HepG2 (cell line): ENCODE data around the gene ZNF597. TPM values are rescaled to one million over a fixed set of nuclear protein-coding genes. Genes with fewer than 3 reads are reported as not detected.

Source experiments
- ATAC-seq: fragments of 200-7000 bp; cut with Tn5 transposase; 3 replicates; pipeline ENCODE4 v1.9.1; 2020; ENCODE audit warnings: mild to moderate bottlenecking, moderate library complexity
- BruUV-seq: library from RNA; stranded (reverse); fragments of 400-500 nt; replicated peaks from 2 replicates; lab custom pipeline; 2021; lab: Mats Ljungman, UMichigan
- CTCF ChIA-PET: fragments of 300-600 bp; formaldehyde crosslinking; extraction: SDS; loops from one replicate; lab custom pipeline; 2021; ENCODE audit warnings: low total read pairs, inconsistent platforms, low intra/inter-chr PET ratio; lab: Yijun Ruan, JAX
- POLR2A ChIA-PET: fragments of 350-600 bp; sonication (Branson Sonifier 250); formaldehyde crosslinking; loops from one replicate; lab custom pipeline; 2020; ENCODE audit warnings: antibody characterized with exemption, inconsistent platforms; lab: Yijun Ruan, JAX
- DNase-seq: peaks from one replicate; pipeline ENCODE4 v3.0.0-alpha.2; 2015; ENCODE audit warnings: low spot score
- FAIRE-seq: peaks from 3 replicates; lab custom pipeline; 2011; peaks lifted over from hg19 to GRCh38; lab: Jason Lieb, UNC
- H2AFZ ChIP-seq: one replicate; pipeline ENCODE4 v1.6.1; 2011; ENCODE audit warnings: low read length, inconsistent platforms
- H3K27ac ChIP-seq: fragments of 300-600 bp; 3 replicates; pipeline ENCODE4 v1.8.0; 2011; ENCODE audit warnings: mixed run types, mild to moderate bottlenecking, mixed read lengths, low read length, inconsistent platforms; ENCODE audit not compliant: insufficient read depth; ENCODE audit errors: extremely low read length
- H3K27me3 ChIP-seq, 2 experiments: fragments of 200-600 bp in 1 of 2; 2 replicates in 1 of 2; 3 replicates in 1 of 2; pipeline versions ENCODE4 v1.6.0 to v1.8.0; 2011; ENCODE audit warnings: low read length in 2 of 2, mild to moderate bottlenecking in 2 of 2, moderate library complexity in 2 of 2, inconsistent platforms in 1 of 2; ENCODE audit not compliant: insufficient read depth in 2 of 2, control insufficient read depth in 1 of 2
- H3K36me3 ChIP-seq, 2 experiments: fragments of 200-600 bp in 1 of 2; replicated peaks in 1 of 2; 2 replicates in 1 of 2; 3 replicates in 1 of 2; pipeline versions ENCODE4 v1.5.1 to v1.8.0; 2011; ENCODE audit warnings: low read length in 2 of 2, inconsistent platforms in 1 of 2; ENCODE audit not compliant: insufficient read depth in 2 of 2, control insufficient read depth in 1 of 2
- H3K4me1 ChIP-seq: 2 replicates; pipeline ENCODE4 v1.5.1; 2012; ENCODE audit warnings: low read length, inconsistent platforms; ENCODE audit not compliant: insufficient read depth
- H3K4me2 ChIP-seq: 2 replicates; pipeline ENCODE4 v1.6.0; 2011; ENCODE audit warnings: low read depth, low read length, inconsistent platforms
- H3K4me3 ChIP-seq, 3 experiments: fragments of 200-600 bp in 1 of 3; sonication (generic), shearing (Covaris generic) in 1 of 3; replicated peaks in 1 of 3; 2 replicates each; pipeline ENCODE4 v1.5.1; 2011 to 2016; ENCODE audit warnings: low read length in 3 of 3, inconsistent platforms in 2 of 3, low read depth in 2 of 3, mild to moderate bottlenecking in 2 of 3, control low read depth in 1 of 3, mixed read lengths in 1 of 3; ENCODE audit not compliant: insufficient read depth in 1 of 3
- H3K79me2 ChIP-seq: one replicate; pipeline ENCODE4 v1.6.1; 2011; ENCODE audit warnings: low read length, inconsistent platforms; ENCODE audit not compliant: insufficient read depth
- H3K9ac ChIP-seq: 2 replicates; pipeline ENCODE4 v1.6.0; 2011; ENCODE audit warnings: mild to moderate bottlenecking, low read depth, low read length, inconsistent platforms; ENCODE audit not compliant: insufficient read depth
- H3K9me3 ChIP-seq: 2 replicates; pipeline ENCODE4 v1.5.1; 2012; ENCODE audit warnings: mild to moderate bottlenecking, low read length
- H4K20me1 ChIP-seq: 2 replicates; pipeline ENCODE4 v1.6.0; 2011; ENCODE audit warnings: inconsistent platforms, mild to moderate bottlenecking, low read length, moderate library complexity; ENCODE audit not compliant: insufficient read depth
- ARNTL ChIP-seq: sonication (generic); formaldehyde crosslinking; IDR thresholded peaks from 2 replicates; pipeline ENCODE4 v1.4.0; 2020; ENCODE audit warnings: mild to moderate bottlenecking, missing genetic modification reagents
- CEBPZ ChIP-seq: IDR thresholded peaks from 2 replicates; pipeline ENCODE4 v1.6.1; 2012; ENCODE audit warnings: low read length, improper control_type of control experiment
- PREB ChIP-seq: sonication (generic); formaldehyde crosslinking; IDR thresholded peaks from 2 replicates; pipeline ENCODE4 v1.4.0; 2020; ENCODE audit warnings: missing genetic modification reagents
- REXO4 ChIP-seq: sonication (generic); formaldehyde crosslinking; IDR thresholded peaks from 2 replicates; pipeline ENCODE4 v1.8.0; 2022; ENCODE audit warnings: missing genetic modification reagents, mild to moderate bottlenecking, borderline replicate concordance
- TBX3 ChIP-seq: fragments of 450-650 bp; IDR thresholded peaks from 2 replicates; pipeline ENCODE4 v1.6.1; 2017; ENCODE audit warnings: antibody characterized with exemption, mild to moderate bottlenecking, inconsistent platforms, borderline replicate concordance
- TP53 ChIP-seq: sonication (generic); formaldehyde crosslinking; conservative IDR thresholded peaks from 2 replicates; pipeline ENCODE4 v1.4.0; 2020; ENCODE audit warnings: missing genetic modification reagents
- ZHX2 ChIP-seq, 2 experiments: sonication (generic) in 1 of 2; formaldehyde crosslinking in 1 of 2; IDR thresholded peaks; 2 replicates each; pipeline versions ENCODE4 v1.6.1 to v1.9.0; 2014 to 2022; ENCODE audit warnings: antibody characterized with exemption in 1 of 2, borderline replicate concordance in 1 of 2, inconsistent platforms in 1 of 2, low read depth in 1 of 2, missing genetic modification reagents in 1 of 2
- ZNF24 ChIP-seq: fragments of 450-650 bp; IDR thresholded peaks from 2 replicates; pipeline ENCODE4 v1.6.1; 2017; ENCODE audit warnings: antibody characterized with exemption, mild to moderate bottlenecking
- ZNF556 ChIP-seq: sonication (generic); formaldehyde crosslinking; IDR thresholded peaks from 2 replicates; pipeline ENCODE4 v1.4.0; 2020; ENCODE audit warnings: mild to moderate bottlenecking, missing genetic modification reagents, borderline replicate concordance
- ZNF724P ChIP-seq: sonication (generic); formaldehyde crosslinking; IDR thresholded peaks from 2 replicates; pipeline ENCODE4 v1.8.0; 2022; ENCODE audit warnings: missing genetic modification reagents, borderline replicate concordance
- ZNF766 ChIP-seq: sonication (generic); formaldehyde crosslinking; IDR thresholded peaks from 2 replicates; pipeline ENCODE4 v1.5.0; 2020; ENCODE audit warnings: missing genetic modification reagents, borderline replicate concordance
- ZNF790 ChIP-seq: sonication (generic); formaldehyde crosslinking; IDR thresholded peaks from 2 replicates; pipeline ENCODE4 v1.8.0; 2022; ENCODE audit warnings: missing genetic modification reagents, mild to moderate bottlenecking, borderline replicate concordance
- ZNF792 ChIP-seq: IDR thresholded peaks from 2 replicates; pipeline ENCODE4 v1.6.1; 2016
- ZSCAN21 ChIP-seq: sonication (generic); formaldehyde crosslinking; IDR thresholded peaks from 2 replicates; pipeline ENCODE4 v1.8.0; 2022; ENCODE audit warnings: mild to moderate bottlenecking, missing genetic modification reagents, moderate library complexity, borderline replicate concordance
- WGBS: methylation state at CpG from one replicate; pipeline ENCODE4 v1.1.6; 2017; ENCODE audit warnings: low lambda C conversion rate; 5-methylcytosine and 5-hydroxymethylcytosine counted together
- in situ Hi-C: cut with HindIII; loops from 2 replicates; pipeline ENCODE4 v1.10.0; 2017; ENCODE audit warnings: low pct_unique_long_range_greater_than_20kb; ENCODE audit not compliant: extremely low pct_ligation_motif_present
- intact Hi-C: fragments of 100-400 bp; cut with micrococcal nuclease; formaldehyde crosslinking; loops from one replicate; pipeline ENCODE4 v1.10.0; 2022; ENCODE audit not compliant: unreplicated experiment
- polyA plus RNA-seq, 8 experiments: library from polyadenylated mRNA; depleted of rRNA in 3 of 8; stranded (reverse) in 7 of 8; unstranded in 1 of 8; fragments of >200 nt; fragmentation: Illumina TruSeq in 4 of 8; extraction: Trizol in 4 of 8; gene quantifications; 2 replicates each; pipeline versions ENCODE4 v1.2.1 to v1.2.3, GENCODE V29; 2011 to 2016; ENCODE audit warnings: low read depth in 4 of 8, missing spikeins in 1 of 8, mixed read lengths in 1 of 8; ENCODE audit not compliant: insufficient read depth in 1 of 8
- total RNA-seq, 5 experiments: library from RNA; depleted of rRNA; stranded (reverse); fragments of >200 nt; fragmentation: Illumina TruSeq; extraction: Trizol; gene quantifications; 2 replicates each; pipeline ENCODE4 v1.2.3, GENCODE V29; 2016; ENCODE audit warnings: low read depth in 1 of 5

ZNF597 gene
- total and polyA plus RNA-seq, 2 of the 13 experiments (the other 11 are each of a cell fraction or from before 2014, with no cell fraction given), result 1.3 to 2.4 TPM

- H3K4me3 ChIP-seq, result no peak overlapping the region
- no peak overlapping the region for H3K4me2 ChIP-seq
- no peaks in the 10 kb centered on the region for H3K9me3 ChIP-seq
- FAIRE-seq (no peak), ATAC-seq (no peak), DNase-seq (no peak)
- H3K27me3 ChIP-seq, result no peaks in the 10 kb centered on the region
- CTCF ChIA-PET, result no interaction called here
- intact Hi-C loops (no loop called here), in situ Hi-C loops (no loop called here)
- no peak overlapping the region for H2AFZ ChIP-seq
- 92% methylated on average over 8 of the region's 9 CpGs for WGBS
- H3K9ac ChIP-seq, result no peak overlapping the region
- H3K36me3 ChIP-seq, result peaks cover 10 to 42% of the 10 kb centered on the region in 2 experiments
- H3K79me2 ChIP-seq, result peaks cover under 1% of the 10 kb centered on the region
- BruUV-seq, result no TSS peak
- no peak for TF ChIP-seq ZNF556 (CRISPR knock-in tag)
- no peak for TF ChIP-seq ZNF790 (CRISPR knock-in tag)
- TF ChIP-seq ZNF766 (CRISPR knock-in tag), result no peak
- TF ChIP-seq ZSCAN21, result no peak
- TF ChIP-seq CEBPZ, result no peak
- TF ChIP-seq REXO4 (CRISPR knock-in tag), result no peak
- no peak for TF ChIP-seq ZNF792
- no peak for TF ChIP-seq TBX3
- no peak for TF ChIP-seq ZNF724P (CRISPR knock-in tag)
- TF ChIP-seq ARNTL, result no peak
- TF ChIP-seq ZHX2 (IDR thresholded peaks at IDR 0.05; ENCODE audit: low read depth), result no peak
- TF ChIP-seq ZHX2 (CRISPR knock-in tag; IDR thresholded peaks at IDR 0.05; ENCODE audit: borderline replicate concordance), result no peak
- TF ChIP-seq ZNF24, result no peak
- no peak for TF ChIP-seq TP53 (CRISPR knock-in tag)
- TF ChIP-seq PREB, result no peak
- H3K27ac ChIP-seq, result no peak overlapping the region
- POLR2A ChIA-PET, result no interaction called here
- no peaks in the 10 kb centered on the region for H4K20me1 ChIP-seq
- no peaks in the 10 kb centered on the region for H3K4me1 ChIP-seq
These were observed 53.5 kb downstream of the ZNF597 start for GRCh38 chr16:3389663-3390338.
